SU-DHL-6 (cell line): ENCODE measurements around the gene SYNM.

ENCODE experiments used
- H2AFZ ChIP-seq: fragments of 200-600 bp; sonication (generic); 2 replicates; pipeline ENCODE4 v1.6.1; 2014; ENCODE audit warnings: low read depth, mild to moderate bottlenecking, moderate library complexity, mixed read lengths, antibody characterized with exemption, low read length; ENCODE audit not compliant: severe bottlenecking
- H3F3A ChIP-seq: fragments of 200-600 bp; shearing (Covaris generic); 2 replicates; pipeline ENCODE4 v1.6.0; 2016; ENCODE audit warnings: antibody characterized with exemption, mild to moderate bottlenecking; ENCODE audit not compliant: insufficient read depth
- H3K27ac ChIP-seq: fragments of 200-600 bp; sonication (generic); 2 replicates; pipeline ENCODE4 v1.5.1; 2016; ENCODE audit warnings: low read depth, mild to moderate bottlenecking, low read length, moderate library complexity, mixed read lengths
- H3K27me3 ChIP-seq: fragments of 200-600 bp; sonication (generic), shearing (Covaris generic); 2 replicates; pipeline ENCODE4 v1.6.0; 2014; ENCODE audit warnings: mild to moderate bottlenecking, low read length
- H3K36me3 ChIP-seq: fragments of 200-600 bp; sonication (generic); 2 replicates; pipeline ENCODE4 v1.6.1; 2014; ENCODE audit warnings: mild to moderate bottlenecking, low read length, mixed read lengths
- H3K4me2 ChIP-seq: fragments of 300-600, 200-600 bp; shearing (Covaris generic), sonication (generic); 2 replicates; pipeline ENCODE4 v1.6.0; 2014; ENCODE audit warnings: low read length, low read depth, mild to moderate bottlenecking; ENCODE audit not compliant: poor library complexity, severe bottlenecking
- H3K4me3 ChIP-seq: fragments of 200-600 bp; sonication (generic); 2 replicates; pipeline ENCODE4 v1.5.1; 2014; ENCODE audit warnings: antibody characterized with exemption, low read length, mild to moderate bottlenecking, mixed read lengths; ENCODE audit not compliant: insufficient read depth, poor library complexity, severe bottlenecking
- H3K79me2 ChIP-seq: fragments of 200-600 bp; sonication (generic); 2 replicates; pipeline ENCODE4 v1.6.1; 2014; ENCODE audit warnings: mild to moderate bottlenecking, low read length, moderate library complexity; ENCODE audit not compliant: insufficient read depth
- H3K9ac ChIP-seq: fragments of 200-600 bp; sonication (generic); 2 replicates; pipeline ENCODE4 v1.7.0; 2014; ENCODE audit warnings: mild to moderate bottlenecking, low read length
- H3K9me2 ChIP-seq: fragments of 200-600 bp; sonication (generic); replicated peaks from 2 replicates; pipeline ENCODE4 v1.6.1; 2014; ENCODE audit warnings: low read length; ENCODE audit not compliant: insufficient read depth
- H3K9me3 ChIP-seq: fragments of 200-600 bp; sonication (generic); 2 replicates; pipeline ENCODE4 v1.6.1; 2014; ENCODE audit warnings: low read length, mixed read lengths; ENCODE audit not compliant: insufficient read depth
- H4K20me1 ChIP-seq: fragments of 200-600 bp; sonication (generic); 2 replicates; pipeline ENCODE4 v1.6.1; 2014; ENCODE audit warnings: low read depth, mild to moderate bottlenecking, antibody characterized with exemption, low read length, moderate library complexity, mixed read lengths
- CTCF ChIP-seq: fragments of 200-600 bp; sonication (generic); IDR thresholded peaks from one replicate; pipeline ENCODE4 v1.5.1; 2017; ENCODE audit warnings: antibody characterized with exemption, mild to moderate bottlenecking, low read length, moderate library complexity; ENCODE audit not compliant: insufficient read depth, poor library complexity, severe bottlenecking
- EZH2phosphoT487 ChIP-seq: fragments of 200-600 bp; sonication (generic), shearing (Covaris generic); conservative IDR thresholded peaks from 2 replicates; pipeline ENCODE4 v1.6.1; 2018; ENCODE audit warnings: mild to moderate bottlenecking, antibody characterized with exemption, low read length, moderate library complexity, mixed read lengths

Gene SYNM

GRCh38 chr15:99090011-99090699, 14.7 kb upstream of the SYNM start:
- Histone ChIP-seq H3K36me3 (no peaks in the 10 kb centered on the region), H3K9ac (no peak overlapping the region), H4K20me1 (no peaks in the 10 kb centered on the region), H3K79me2 (no peaks in the 10 kb centered on the region), H2AFZ (no peak overlapping the region), H3K27ac (no peak overlapping the region), H3K27me3 (no peaks in the 10 kb centered on the region), H3K9me3 (no peaks in the 10 kb centered on the region), H3K9me2 (no peaks in the 10 kb centered on the region), H3K4me3 (no peak overlapping the region), H3F3A (no peaks in the 10 kb centered on the region), H3K4me2 (no peak overlapping the region)
- no peak for TF ChIP-seq EZH2phosphoT487
- no peak for TF ChIP-seq CTCF

GRCh38 chr15:99090938-99091337, 13.9 kb upstream of the SYNM start:
- no peaks in the 10 kb centered on the region for H4K20me1 ChIP-seq
- H3K9me3 ChIP-seq = no peaks in the 10 kb centered on the region
- H3K36me3 ChIP-seq = no peaks in the 10 kb centered on the region
- no peak overlapping the region for H3K4me2 ChIP-seq
- TF ChIP-seq EZH2phosphoT487 = no peak
- no peak for TF ChIP-seq CTCF
- no peak overlapping the region for H3K9ac ChIP-seq
- no peaks in the 10 kb centered on the region for H3K27me3 ChIP-seq
- H2AFZ ChIP-seq = no peak overlapping the region
- H3F3A ChIP-seq = no peaks in the 10 kb centered on the region
- H3K4me3 ChIP-seq = no peak overlapping the region
- no peaks in the 10 kb centered on the region for H3K9me2 ChIP-seq
- no peaks in the 10 kb centered on the region for H3K79me2 ChIP-seq
- no peak overlapping the region for H3K27ac ChIP-seq

- H3F3A ChIP-seq = no peaks in the 10 kb centered on the region
- no peak overlapping the region for H3K9ac ChIP-seq
- H3K4me2 ChIP-seq = no peak overlapping the region
- no peaks in the 10 kb centered on the region for H3K36me3 ChIP-seq
- H3K9me2 ChIP-seq = no peaks in the 10 kb centered on the region
- H4K20me1 ChIP-seq = no peaks in the 10 kb centered on the region
- no peaks in the 10 kb centered on the region for H3K27me3 ChIP-seq
- H3K4me3 ChIP-seq = no peak overlapping the region
- no peak overlapping the region for H2AFZ ChIP-seq
- H3K27ac ChIP-seq = no peak overlapping the region
- no peak for TF ChIP-seq CTCF
- TF ChIP-seq EZH2phosphoT487 = no peak
- no peaks in the 10 kb centered on the region for H3K9me3 ChIP-seq
- no peaks in the 10 kb centered on the region for H3K79me2 ChIP-seq
Measured at GRCh38 chr15:99092554-99093172, 12.2 kb upstream of the SYNM start.
